ENCODE results near the gene SOX18. TPM values are rescaled to one million over a fixed set of nuclear protein-coding genes. Genes with fewer than 3 reads are reported as not detected.
"Not testable (repeated sequence)": the region's sequence is repeated elsewhere in the genome, so short reads cannot be mapped to it uniquely, and the experiment has no call there.

Gene SOX18
- total RNA-seq, 1 experiment from 2014 or later = 0.11 TPM

DNA sequence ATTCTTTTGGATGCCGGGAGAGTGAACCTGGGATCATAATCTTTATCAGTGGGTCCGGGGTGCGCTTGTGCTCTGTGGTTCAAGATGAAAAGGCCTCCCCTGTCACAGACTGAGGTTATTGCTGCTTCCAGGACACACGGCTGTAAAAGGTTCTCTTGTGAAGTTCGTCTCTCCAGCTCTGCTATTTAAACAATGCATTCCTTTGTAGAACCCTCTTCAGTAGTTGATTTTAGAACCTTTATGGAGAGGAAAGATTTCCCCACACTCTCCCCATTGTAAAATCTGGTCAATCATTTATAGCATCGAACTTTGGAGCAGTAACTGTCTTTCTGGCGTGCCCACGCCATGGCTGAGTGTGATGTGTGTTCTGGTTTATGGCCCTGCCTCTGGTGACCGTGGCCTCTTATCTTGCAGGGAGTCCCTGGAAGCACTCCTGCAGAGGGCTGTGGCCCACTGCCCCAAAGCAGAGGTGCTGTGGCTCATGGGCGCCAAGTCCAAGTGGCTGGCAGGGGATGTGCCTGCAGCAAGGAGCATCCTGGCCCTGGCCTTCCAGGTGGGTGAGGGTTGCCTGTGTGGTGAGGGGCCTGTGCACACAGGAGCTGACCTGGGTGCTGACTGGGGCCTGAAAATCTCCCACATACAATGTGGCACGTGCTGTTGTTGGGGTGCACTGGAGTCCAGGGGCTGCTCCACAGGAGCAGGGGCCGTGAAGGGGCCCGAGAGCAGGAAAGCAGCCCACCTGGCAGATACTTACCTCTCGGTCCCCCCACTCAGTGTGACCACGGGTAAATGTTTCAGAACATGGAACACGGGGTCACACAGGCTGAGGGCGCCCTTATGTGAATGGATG is 25.1 kb downstream of the SOX18 start:
- no peak for DNase-seq (ENCODE audit: low read depth)

DNA sequence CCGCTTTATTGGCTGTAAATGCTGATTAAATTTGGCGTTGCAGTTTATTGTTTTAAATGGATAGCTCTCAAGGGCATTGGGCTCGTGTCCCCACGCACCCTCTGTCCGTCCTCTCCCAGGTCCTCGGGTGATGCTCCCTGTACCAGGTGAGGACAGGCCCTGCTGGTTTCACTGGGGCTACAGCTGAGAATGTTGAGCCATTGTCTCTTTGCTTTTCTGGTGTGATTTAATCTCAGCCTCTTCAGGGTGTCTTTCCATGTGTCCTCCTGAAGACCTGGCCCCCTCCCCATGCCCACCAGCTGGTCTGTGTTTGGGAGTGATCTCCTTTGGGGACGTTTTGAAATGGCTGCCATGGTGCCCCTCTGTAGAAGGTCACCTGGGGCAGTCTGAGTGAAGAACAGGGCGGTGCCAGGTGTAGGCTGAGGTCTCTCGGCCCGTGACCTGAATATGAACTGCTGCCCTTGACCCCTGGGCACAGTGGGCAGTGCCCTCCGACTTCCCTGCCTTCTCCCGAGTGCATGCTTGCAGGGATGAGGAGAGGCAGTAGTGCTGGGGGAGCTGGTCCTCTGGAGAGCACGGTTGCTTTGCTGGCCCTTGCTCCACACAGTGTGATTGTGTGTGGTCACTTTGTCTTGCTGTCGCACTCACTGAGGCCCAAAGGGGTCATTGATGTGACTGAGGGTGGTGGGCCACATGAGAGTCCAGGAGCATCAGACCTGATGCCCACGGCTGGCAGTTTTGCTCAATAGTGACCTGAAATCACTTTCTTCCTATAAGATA is 25.9 kb downstream of the SOX18 start:
- DNase-seq (ENCODE audit: low read depth) = no peak

DNA sequence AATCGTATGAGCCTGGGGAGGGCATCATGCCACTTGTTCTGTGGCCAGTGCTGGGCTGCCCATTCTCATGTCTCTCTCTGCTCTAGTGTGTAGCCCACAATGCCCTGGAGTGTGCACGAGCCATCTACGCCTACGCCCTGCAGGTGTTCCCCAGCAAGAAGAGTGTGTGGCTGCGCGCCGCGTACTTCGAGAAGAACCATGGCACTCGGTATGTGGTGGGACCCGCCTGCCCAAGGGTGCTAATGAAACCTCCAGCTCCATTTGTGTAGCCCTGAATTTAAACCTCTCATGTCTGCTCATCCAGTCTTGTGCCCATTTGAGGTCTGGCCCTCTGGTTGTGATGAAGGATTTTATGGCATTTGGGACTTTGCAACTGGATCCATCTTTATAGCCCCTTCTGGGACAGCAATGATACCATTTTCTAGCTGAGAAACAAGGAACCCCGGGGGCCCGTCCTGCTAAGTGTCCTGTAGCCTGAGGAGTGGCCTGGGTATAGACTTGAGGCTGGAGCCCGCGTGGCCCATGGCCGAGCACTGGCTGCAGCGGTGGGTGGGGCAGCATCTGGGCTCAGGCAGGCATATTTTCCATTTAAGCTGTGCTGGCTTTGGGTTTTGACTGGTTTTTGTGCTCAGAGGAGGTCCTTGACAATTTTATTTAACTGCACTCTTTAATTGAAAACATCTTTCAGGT is 26.6 kb downstream of the SOX18 start:
- no peak for DNase-seq (ENCODE audit: low read depth)

DNA sequence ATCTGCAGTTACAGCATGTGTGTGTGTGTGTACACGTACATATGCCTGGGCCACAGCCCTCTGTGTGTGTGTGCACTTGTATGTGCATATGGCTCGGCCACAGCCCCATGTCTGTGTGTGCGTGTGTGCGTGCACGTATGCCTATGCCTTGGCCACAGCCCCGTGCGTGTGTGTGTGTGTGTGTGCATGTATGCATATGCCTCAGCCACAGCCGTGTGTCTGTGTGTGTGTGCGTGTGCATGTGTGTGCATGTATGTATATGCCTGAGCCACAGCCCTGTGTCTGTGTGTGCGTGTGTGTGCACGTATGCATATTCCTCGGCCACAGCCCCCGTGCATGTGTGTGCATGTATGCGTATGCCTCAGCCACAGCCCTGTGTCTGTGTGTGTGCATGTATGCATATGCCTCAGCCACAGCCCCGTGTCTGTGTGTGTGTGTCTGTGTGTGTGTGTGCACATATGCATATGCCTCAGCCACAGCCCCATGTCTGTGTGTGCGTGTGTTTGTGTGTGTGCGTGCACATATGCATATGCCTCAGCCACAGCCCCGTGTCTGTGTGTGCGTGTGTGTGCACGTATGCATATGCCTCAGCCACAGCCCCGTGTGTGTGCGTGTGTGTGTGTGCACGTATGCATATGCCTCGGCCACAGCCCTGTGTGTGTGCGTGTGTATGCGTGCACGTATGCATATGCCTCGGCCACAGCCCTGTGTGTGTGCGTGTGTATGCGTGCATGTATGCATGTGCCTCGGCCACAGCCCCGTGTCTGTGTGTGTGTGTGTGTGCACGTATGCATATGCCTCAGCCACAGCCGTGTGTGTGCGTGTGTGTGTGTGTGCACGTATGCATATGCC is 28.1 kb downstream of the SOX18 start:
- no peak for DNase-seq (ENCODE audit: low read depth)

DNA sequence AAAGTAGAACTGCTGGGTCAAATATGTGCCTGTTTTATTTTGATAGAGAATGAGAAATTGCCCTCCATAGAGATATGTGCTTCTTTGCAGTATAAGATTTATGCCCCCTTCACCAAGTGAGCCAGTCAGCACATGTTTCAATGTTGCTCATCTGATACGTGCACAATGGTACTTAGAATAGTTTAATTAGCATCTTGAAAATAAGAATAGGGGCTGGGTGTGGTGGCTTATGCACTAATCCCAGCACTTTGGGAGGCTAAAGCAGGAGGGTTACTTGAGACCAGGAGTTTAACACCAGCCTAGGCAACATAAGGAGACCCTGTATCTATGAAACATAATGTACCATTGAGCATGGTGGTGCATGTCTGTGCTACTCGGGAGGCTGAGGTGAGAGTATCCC is 33.8 kb downstream of the SOX18 start:
- DNase-seq (ENCODE audit: low read depth) = no peak

DNA sequence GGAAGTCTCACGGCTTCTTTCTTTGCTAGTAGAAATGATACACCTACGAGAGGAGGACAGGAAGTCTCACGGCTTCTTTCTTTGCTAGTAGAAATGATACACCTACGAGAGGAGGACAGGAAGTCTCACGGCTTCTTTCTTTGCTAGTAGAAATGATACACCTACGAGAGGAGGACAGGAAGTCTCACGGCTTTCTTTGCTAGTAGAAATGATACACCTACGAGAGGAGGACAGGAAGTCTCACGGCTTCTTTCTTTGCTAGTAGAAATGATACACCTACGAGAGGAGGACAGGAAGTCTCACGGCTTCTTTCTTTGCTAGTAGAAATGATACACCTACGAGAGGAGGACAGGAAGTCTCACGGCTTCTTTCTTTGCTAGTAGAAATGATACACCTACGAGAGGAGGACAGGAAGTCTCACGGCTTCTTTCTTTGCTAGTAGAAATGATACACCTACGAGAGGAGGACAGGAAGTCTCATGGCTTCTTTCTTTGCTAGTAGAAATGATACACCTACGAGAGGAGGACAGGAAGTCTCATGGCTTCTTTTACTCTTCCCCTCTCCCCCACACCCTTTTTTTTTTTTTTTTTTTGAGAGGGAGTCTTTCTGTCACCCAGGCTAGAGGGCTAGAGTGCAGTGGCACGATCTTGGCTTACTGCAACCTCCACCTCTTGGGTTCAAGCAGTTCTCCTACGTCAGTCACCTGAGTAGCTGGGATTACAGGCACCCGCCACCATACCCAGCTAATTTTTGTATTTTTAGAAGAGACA is 36.9 kb downstream of the SOX18 start:
- not testable (repeated sequence) for DNase-seq (ENCODE audit: low read depth)

DNA sequence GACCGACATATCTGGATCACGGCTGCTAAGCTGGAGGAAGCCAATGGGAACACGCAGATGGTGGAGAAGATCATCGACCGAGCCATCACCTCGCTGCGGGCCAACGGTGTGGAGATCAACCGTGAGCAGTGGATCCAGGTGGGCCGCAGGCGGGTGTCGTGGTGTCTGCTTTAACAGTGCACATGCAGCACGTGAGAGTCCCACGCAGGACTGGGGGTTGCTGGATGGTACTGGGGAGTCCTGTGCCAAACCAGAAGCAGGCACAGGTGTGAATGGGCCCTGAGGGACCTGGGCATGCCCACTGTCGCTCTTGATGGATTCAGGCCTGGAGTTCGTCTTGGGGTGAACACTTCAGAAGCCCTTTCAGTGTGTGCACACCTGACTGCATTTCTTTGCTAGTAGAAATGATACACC is 38.1 kb downstream of the SOX18 start:
- DNase-seq (ENCODE audit: low read depth) = no peak

DNA sequence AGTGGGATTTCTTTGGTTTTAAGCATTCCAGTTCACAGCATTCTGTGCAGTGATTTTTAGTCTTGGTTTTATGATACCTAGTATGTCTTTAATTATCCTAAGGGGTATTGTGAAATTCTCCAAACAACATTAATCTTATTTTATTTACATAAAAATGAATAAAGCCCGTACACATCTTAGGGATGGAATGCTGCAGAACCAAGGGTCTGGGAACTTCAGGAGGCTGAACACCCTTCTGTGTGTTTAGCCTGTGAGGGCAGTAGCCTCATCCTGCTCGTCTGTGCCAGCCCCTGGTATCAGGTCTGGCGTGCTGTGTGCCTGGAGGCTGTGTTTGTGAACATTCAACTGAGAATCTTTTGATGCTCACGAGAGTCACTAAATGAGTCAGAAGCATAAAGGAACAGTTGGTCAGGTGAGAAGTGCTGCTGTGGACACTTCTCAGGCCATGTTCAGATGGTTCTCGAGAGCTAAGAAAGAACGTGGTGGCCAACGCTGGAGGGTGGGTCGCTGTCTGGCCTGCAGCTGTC is 38.7 kb downstream of the SOX18 start:
- no peak for DNase-seq (ENCODE audit: low read depth)

DNA sequence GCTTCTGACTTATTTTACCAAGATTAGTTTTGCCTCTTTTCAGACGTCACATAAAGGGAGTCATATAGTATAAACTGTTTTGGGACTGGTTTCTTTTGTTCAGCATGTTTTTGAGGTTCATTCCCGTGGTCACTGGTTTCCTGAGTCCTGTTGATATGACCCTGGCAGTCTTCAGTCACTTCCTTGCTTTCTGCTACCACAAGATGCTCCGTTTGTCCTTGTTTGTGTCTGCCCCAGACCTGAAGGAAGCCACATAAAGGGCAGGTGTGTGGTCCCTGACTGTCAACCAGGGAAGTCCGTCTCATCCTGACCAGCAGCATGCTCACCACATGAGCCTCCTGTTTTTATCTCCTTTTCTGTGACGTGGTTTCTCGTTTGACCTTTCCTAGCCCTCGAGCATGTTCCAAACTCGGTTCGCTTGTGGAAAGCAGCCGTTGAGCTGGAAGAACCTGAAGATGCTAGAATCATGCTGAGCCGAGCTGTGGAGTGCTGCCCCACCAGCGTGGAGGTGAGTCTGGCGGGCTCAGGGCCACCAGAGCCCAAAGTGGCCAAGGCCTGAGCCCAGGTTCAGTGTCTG is 39.5 kb downstream of the SOX18 start:
- no peak for DNase-seq (ENCODE audit: low read depth)

DNA sequence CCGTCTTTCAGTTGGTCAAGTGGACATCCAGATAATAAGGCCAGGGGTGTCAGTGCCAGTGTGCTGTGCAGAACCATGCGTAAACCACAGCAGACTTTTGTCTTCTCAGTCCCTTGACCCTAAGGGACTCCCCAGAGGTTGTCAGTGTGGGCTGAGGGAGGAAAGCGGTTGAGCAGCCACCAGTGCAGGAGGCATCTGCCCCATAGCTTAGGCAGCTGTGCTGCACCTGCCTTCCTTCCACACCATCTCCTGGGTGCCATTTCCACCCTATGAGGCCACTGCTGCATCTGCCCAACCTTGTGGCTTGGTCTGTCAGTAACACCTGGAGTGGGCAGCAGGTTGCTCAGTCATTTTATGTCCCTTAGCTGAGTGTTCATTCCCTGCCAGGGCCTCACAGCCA is 42.5 kb downstream of the SOX18 start:
- no peak for DNase-seq (ENCODE audit: low read depth)

DNA sequence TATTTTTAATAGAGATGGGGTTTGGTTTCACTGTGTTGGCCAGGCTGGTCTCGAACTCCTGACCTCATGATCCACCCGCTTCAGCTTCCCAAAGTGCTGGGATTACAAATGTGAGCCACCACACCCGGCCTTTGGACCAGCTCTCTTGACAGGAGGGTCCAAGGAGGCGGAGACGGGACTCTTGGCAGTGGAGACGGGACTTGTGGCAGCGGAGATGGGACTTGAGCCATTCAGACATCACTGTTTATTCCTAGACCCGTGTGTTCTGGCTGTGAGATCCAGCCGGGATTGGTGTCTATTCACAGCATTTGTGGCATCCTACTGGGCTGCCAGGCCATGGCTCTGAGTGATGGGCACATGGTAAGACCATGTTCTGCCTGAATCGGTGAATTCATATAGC is 42.9 kb downstream of the SOX18 start:
- DNase-seq (ENCODE audit: low read depth) = no peak

DNA sequence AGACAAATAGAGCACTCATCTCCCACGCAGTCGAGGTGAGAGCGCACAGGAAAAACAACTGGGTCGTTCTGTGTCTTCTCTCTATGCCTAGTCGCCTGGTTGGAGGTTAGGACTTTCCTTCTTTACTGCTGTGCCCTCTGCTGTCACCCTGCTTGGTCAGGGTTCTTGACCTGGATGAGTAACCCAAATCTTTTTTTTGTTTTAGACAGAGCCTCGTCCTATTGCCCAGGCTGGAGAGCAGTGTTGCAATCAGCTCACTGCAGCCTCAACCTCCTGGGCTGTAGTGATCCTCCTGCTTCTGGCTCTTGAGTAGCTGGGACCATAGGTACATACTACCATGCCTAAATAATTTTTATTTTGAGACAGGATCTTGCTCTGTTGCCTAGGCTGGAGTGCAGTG is 44.0 kb downstream of the SOX18 start:
- DNase-seq (ENCODE audit: low read depth) = no peak

DNA sequence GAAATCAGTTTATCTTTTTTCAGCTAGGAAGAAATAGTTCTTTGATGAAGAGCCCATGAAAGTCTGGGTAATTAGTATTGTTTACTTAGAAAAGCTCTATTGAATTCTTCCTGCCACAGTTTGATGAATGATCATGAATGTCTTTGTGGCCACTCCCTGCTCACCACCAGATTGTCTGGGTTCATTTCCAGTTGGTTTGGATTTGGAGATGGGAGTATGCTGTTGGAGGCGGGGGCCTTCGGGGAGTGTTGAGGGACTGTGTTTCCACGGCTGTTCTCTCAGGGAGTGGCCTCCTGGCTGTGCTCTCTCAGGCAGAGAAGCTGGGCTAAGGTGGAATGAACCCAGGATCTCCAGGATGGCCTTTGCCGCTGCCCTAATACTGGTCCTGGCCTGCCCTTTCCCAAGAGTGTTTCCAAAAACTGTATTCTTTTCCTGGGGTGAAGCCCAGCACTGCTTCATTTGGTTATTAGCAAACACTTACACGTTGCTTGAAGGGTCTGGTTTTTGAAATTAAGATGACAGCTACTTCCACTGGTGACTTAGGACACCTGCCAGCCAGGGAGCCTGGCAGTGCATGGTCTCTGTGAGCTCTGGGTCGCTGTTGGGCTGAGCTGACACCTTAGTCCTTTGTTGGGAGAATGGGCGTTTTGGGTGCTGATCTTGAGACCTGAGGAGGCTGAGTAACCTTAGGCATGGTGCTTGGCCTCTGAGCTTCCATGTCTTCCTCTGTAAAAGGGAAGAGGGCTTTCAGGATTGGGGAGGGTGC is 45.3 kb downstream of the SOX18 start:
- DNase-seq (ENCODE audit: low read depth) = no peak

DNA sequence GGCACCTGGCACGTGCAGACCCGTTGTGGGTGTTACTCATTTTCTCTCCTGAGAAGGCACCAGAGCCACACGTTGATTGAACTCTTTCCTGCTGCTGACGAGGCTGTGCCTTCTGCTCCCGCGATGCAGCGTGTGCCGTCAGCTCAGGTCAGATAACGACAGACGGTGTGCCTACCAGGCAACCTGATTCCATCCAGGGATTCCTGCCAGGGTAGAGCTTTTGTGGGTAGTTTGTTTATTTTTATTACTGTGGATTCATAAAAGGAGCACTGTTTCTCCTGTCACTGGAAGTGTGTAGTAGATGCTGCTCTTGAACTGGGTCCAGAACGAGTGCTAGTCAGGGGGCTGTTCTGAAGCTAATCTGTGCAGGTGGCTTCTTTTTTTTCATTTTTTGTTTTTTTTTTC is 47.8 kb downstream of the SOX18 start:
- DNase-seq (ENCODE audit: low read depth) = peak; percentile 29

DNA sequence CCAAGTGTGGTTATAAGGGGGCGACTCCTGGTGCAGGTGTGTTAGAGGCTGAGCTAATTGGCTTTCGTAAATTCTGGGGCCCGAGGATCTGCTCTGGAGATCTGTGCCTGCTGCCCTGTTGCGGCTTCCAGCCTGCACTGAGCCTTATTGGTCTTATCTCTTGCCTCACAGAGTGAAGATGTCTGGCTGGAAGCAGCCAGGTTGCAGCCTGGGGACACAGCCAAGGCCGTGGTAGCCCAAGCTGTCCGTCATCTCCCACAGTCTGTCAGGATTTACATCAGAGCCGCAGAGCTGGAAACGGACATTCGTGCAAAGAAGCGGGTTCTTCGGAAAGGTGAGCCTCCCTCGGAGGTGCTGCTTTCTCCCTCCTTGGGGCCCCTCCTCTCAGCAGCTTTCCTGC is 48.5 kb downstream of the SOX18 start:
- no peak for DNase-seq (ENCODE audit: low read depth)
